ENCODE data around the gene SLC25A11. TPM values are rescaled to one million over a fixed set of nuclear protein-coding genes. Genes with fewer than 3 reads are reported as not detected.
"Not testable (repeated sequence)": the region's sequence is repeated elsewhere in the genome, so short reads cannot be mapped to it uniquely, and the experiment has no call there.

SLC25A11 gene
- total RNA-seq, 2 donors from 2014 or later, result 40.4 to 43.8 TPM

GRCh38 chr17:4936436-4936835 is 3.4 kb downstream of the SLC25A11 start:
- no peaks in the 10 kb centered on the region for H3K9me3 Mint-ChIP-seq
- peaks cover 27% of the 10 kb centered on the region for H3K4me1 Mint-ChIP-seq (ENCODE audit: low read depth)
- ATAC-seq (replicated peaks in 1 of 2) (no peak), DNase-seq (no peak)
- H3K27me3 Mint-ChIP-seq (ENCODE audit: low read depth), result no peaks in the 10 kb centered on the region
- peaks cover 9 to 25% of the 10 kb centered on the region in 2 donors for H3K36me3 Mint-ChIP-seq (ENCODE audit: insufficient read depth in 2 of 2)
- H3K4me3 Mint-ChIP-seq, result no peak overlapping the region
- H3K27ac Mint-ChIP-seq, result peak overlapping the region; percentile 3

DNA sequence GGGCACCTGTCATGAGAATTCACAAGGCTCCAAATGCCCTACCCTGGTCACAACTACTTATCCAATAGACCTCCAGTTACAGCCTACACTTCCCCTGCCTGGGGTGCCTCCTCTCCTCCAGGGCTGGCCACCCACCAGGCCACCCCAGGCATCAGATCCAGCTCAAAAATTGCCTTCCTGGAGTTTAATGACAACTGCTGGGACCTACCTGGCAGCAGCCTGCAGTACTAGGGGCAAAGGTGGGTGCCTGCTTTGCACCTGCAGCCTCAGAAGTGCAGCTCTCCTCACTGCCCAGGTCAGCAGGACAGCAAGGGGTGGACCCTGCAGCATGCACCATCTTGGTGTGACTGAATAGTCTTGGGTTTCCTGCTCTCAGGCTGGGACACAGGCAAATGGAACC is 4.2 kb downstream of the SLC25A11 start:
- Mint-ChIP-seq H3K27me3 (ENCODE audit: low read depth) (no peaks in the 10 kb centered on the region), H3K36me3 (ENCODE audit: insufficient read depth in 2 of 2) (peaks cover 6 to 20% of the 10 kb centered on the region in 2 donors), H3K27ac (no peak overlapping the region), H3K9me3 (no peaks in the 10 kb centered on the region), H3K4me1 (ENCODE audit: low read depth) (peaks cover 21% of the 10 kb centered on the region), H3K4me3 (no peak overlapping the region)
- ATAC-seq (replicated peaks in 1 of 2), result no peak
- DNase-seq, result no peak

DNA sequence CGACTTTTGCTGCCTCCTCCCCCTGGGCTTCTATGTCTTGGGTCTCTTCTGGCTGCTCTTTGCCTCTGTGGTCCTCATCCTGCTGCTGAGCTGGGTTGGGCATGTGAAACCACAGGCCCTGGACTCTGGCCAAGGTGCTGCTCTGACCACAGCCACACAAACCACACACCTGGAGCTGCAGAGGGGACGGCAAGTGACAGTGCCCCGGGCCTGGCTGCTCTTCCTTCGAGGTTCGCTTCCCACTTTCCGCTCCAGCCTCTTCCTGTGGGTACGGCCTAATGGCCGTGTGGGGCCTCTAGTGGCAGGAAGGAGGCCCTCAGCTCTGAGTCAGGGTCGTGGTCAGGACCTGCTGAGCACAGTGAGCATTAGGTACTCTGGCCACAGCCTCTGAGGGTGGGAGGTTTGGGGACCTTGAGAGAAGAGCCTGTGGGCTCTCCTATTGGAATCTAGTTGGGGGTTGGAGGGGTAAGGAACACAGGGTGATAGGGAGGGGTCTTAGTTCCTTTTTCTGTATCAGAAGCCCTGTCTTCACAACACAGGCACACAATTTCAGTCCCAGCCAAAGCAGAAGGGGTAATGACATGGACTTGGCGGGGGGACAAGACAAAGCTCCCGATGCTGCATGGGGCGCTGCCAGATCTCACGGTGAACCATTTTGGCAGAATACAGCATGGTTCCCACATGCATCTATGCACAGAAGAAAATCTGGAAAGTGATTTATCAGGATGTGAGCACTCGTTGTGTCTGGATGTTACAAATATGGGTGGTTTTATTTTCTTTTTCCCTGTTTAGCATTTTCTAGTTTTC is 5.5 kb downstream of the SLC25A11 start:
- Mint-ChIP-seq H3K27ac (peak overlapping the region; percentile 55), H3K4me3 (peak overlapping the region; percentile 2 to 39), H3K36me3 (ENCODE audit: insufficient read depth in 2 of 2) (peaks cover 2 to 16% of the 10 kb centered on the region in 2 donors), H3K9me3 (no peaks in the 10 kb centered on the region), H3K27me3 (ENCODE audit: low read depth) (no peaks in the 10 kb centered on the region), H3K4me1 (ENCODE audit: low read depth) (peaks cover 21% of the 10 kb centered on the region)
- peak in 1 of 2 donors; percentile 28 for DNase-seq
- ATAC-seq (replicated peaks in 1 of 2), result peak; percentile 54 to 76

GRCh38 chr17:4933646-4934045 is 6.2 kb downstream of the SLC25A11 start:
- Mint-ChIP-seq H3K4me3 (peak overlapping the region in 1 of 2 donors; percentile 19), H3K4me1 (ENCODE audit: low read depth) (peaks cover 14% of the 10 kb centered on the region), H3K36me3 (ENCODE audit: insufficient read depth in 2 of 2) (peaks cover 2 to 20% of the 10 kb centered on the region in 2 donors), H3K27ac (no peak overlapping the region), H3K9me3 (no peaks in the 10 kb centered on the region), H3K27me3 (ENCODE audit: low read depth) (no peaks in the 10 kb centered on the region)
- no peak for DNase-seq
- ATAC-seq (replicated peaks in 1 of 2), result no peak

DNA sequence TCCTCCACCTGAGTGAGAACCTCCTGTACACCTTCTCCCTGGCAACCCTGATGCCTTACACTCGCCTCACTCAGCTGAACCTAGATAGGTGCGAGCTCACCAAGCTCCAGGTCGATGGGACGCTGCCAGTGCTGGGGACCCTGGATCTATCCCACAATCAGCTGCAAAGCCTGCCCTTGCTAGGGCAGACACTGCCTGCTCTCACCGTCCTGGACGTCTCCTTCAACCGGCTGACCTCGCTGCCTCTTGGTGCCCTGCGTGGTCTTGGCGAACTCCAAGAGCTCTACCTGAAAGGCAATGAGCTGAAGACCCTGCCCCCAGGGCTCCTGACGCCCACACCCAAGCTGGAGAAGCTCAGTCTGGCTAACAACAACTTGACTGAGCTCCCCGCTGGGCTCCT is 7.1 kb downstream of the SLC25A11 start:
- no peak overlapping the region for H3K4me3 Mint-ChIP-seq

DNA sequence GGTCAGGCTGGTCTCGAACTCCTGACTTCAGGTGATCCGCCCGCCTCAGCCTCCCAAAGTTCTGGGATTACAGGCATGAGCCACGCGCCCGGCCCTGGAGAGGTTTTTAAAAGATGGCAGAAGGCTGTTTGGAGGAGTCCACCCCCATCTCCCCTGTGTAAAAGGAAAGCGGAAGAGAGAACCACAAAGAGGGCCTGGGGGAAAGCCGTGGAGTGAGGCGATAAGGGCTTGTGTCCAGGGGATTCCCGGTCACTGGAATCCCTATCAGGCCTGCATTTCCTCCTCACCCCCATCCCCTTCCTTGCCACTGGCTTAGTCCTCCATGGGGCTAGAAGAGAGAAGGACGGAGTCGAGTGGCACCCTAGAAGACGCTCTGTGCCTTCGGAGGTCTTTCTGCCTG is 7.9 kb downstream of the SLC25A11 start, which contains the start of gene GP1BA:
Gene GP1BA (plus strand): TSS at position 315 of the 400 bp plus-strand sequence. CDS start 328 bp downstream, outside the sequence.
- Mint-ChIP-seq H3K9me3 (no peaks in the 10 kb centered on the region), H3K36me3 (ENCODE audit: insufficient read depth in 2 of 2) (peaks cover 2 to 16% of the 10 kb centered on the region in 2 donors), H3K27me3 (ENCODE audit: low read depth) (no peaks in the 10 kb centered on the region), H3K4me3 (no peak within 1 kb of the TSS), H3K4me1 (ENCODE audit: low read depth) (peaks cover 8% of the 10 kb centered on the region), H3K27ac (no peak within 1 kb of the TSS)
- DNase-seq, result no peak
- ATAC-seq (replicated peaks in 1 of 2), result no peak

More for the DNA sequence above, 7.1 kb downstream of the SLC25A11 start:
- Mint-ChIP-seq H3K27me3 (ENCODE audit: low read depth) (no peaks in the 10 kb centered on the region), H3K9me3 (no peaks in the 10 kb centered on the region), H3K4me1 (ENCODE audit: low read depth) (peaks cover 8% of the 10 kb centered on the region), H3K27ac (no peak overlapping the region), H3K36me3 (ENCODE audit: insufficient read depth in 2 of 2) (peaks cover 0 to 22% of the 10 kb centered on the region in 2 donors)
- no peak for DNase-seq
- peak in 1 of 2 donors; percentile 11 for ATAC-seq (replicated peaks in 1 of 2)

- no peaks in the 10 kb centered on the region for H3K27me3 Mint-ChIP-seq (ENCODE audit: low read depth)
- no peaks in the 10 kb centered on the region for H3K9me3 Mint-ChIP-seq
- H3K4me3 Mint-ChIP-seq, result no peak overlapping the region
- peaks cover 2 to 10% of the 10 kb centered on the region in 2 donors for H3K36me3 Mint-ChIP-seq (ENCODE audit: insufficient read depth in 2 of 2)
- ATAC-seq (replicated peaks in 1 of 2) (no peak), DNase-seq (no peak)
- H3K27ac Mint-ChIP-seq, result no peak overlapping the region
- peaks cover 6% of the 10 kb centered on the region for H3K4me1 Mint-ChIP-seq (ENCODE audit: low read depth)
Observed at GRCh38 chr17:4928881-4929280, 11.0 kb downstream of the SLC25A11 start.

- ATAC-seq (replicated peaks in 1 of 2); H3K27ac Mint-ChIP-seq; H3K27me3 Mint-ChIP-seq (ENCODE audit: low read depth); DNase-seq; H3K4me1 Mint-ChIP-seq (ENCODE audit: low read depth); H3K36me3 Mint-ChIP-seq (ENCODE audit: insufficient read depth in 2 of 2); H3K9me3 Mint-ChIP-seq: not testable (repeated sequence)
- H3K4me3 Mint-ChIP-seq, result peak overlapping the region in 1 of 2 donors; percentile 55
Observed at GRCh38 chr17:4926577-4927335, 13.1 kb downstream of the SLC25A11 start.

DNA sequence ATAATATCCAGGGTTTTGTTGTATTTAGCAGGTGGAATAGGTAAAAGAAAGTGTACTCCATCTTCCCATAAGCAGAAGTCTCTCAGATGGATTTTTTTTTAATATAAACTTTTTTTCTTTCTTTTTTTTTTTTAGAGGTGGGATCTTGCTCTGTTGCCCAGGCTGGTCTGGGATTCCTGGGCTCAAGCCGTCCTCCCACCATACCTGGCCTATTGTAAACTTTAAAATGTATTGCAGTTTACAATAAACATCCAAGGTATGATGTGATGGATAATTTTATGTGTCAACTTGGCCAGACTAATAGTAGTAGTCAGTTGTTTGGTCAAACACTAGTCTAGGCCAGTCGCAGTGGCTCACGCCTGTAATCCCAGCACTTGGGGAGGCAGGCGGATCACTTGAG is 18.5 kb downstream of the SLC25A11 start:
- no peaks in the 10 kb centered on the region for H3K9me3 Mint-ChIP-seq
- DNase-seq, result no peak
- H3K27ac Mint-ChIP-seq, result no peak overlapping the region
- no peaks in the 10 kb centered on the region for H3K36me3 Mint-ChIP-seq (ENCODE audit: insufficient read depth in 2 of 2)
- no peaks in the 10 kb centered on the region for H3K27me3 Mint-ChIP-seq (ENCODE audit: low read depth)
- ATAC-seq (replicated peaks in 1 of 2), result no peak
- no peak overlapping the region for H3K4me3 Mint-ChIP-seq
- H3K4me1 Mint-ChIP-seq (ENCODE audit: low read depth), result peaks cover 4% of the 10 kb centered on the region

DNA sequence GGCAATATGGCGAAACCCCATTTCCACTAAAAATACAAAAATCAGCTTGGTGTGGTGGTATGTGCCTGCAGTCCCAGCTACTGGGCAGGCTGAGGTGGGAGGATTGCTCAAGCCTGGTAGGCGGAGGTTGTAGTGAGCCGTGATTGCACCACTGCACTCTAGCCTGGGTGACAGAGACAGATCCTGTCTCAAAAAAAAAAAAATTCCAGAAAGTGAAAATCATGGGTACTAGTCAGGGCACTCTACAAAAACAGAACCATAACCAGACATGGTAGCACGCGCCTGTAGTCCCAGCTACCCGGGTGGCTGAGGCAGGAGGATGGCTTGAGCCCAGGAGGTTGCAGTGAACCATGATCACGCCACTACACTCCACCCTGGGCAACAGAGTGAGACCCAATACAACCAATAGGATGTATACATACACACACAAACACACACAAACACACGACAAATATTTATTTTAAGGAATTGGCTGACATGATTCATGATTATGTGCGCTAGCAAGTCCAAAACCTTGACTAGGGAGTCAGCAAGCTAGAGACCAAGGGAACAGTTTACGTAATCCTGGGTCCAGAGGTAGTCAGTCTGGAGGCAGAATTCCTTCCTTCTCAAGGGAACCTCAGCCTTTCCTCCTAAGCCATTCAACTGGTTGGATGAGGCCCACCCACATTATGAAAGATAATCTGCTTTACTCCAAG is 19.3 kb downstream of the SLC25A11 start:
- H3K4me3 Mint-ChIP-seq, result no peak overlapping the region
- ATAC-seq (replicated peaks in 1 of 2), result no peak
- peaks cover 4% of the 10 kb centered on the region for H3K4me1 Mint-ChIP-seq (ENCODE audit: low read depth)
- H3K36me3 Mint-ChIP-seq (ENCODE audit: insufficient read depth in 2 of 2), result no peaks in the 10 kb centered on the region
- no peaks in the 10 kb centered on the region for H3K9me3 Mint-ChIP-seq
- DNase-seq, result no peak
- no peak overlapping the region for H3K27ac Mint-ChIP-seq
- H3K27me3 Mint-ChIP-seq (ENCODE audit: low read depth), result no peaks in the 10 kb centered on the region

GRCh38 chr17:4919511-4920047 is 20.3 kb downstream of the SLC25A11 start:
- H3K9me3 Mint-ChIP-seq, result no peaks in the 10 kb centered on the region
- H3K27me3 Mint-ChIP-seq (ENCODE audit: low read depth), result no peaks in the 10 kb centered on the region
- no peak for DNase-seq
- no peak overlapping the region for H3K4me3 Mint-ChIP-seq
- peaks cover 4% of the 10 kb centered on the region for H3K4me1 Mint-ChIP-seq (ENCODE audit: low read depth)
- no peak overlapping the region for H3K27ac Mint-ChIP-seq
- no peak for ATAC-seq (replicated peaks in 1 of 2)
- no peaks in the 10 kb centered on the region for H3K36me3 Mint-ChIP-seq (ENCODE audit: insufficient read depth in 2 of 2)

GRCh38 chr17:4914551-4914950 is 25.3 kb downstream of the SLC25A11 start:
- not testable (repeated sequence) for H3K27me3 Mint-ChIP-seq (ENCODE audit: low read depth); H3K9me3 Mint-ChIP-seq; ATAC-seq (replicated peaks in 1 of 2); H3K4me3 Mint-ChIP-seq; DNase-seq; H3K36me3 Mint-ChIP-seq (ENCODE audit: insufficient read depth in 2 of 2); H3K4me1 Mint-ChIP-seq (ENCODE audit: low read depth); H3K27ac Mint-ChIP-seq

GRCh38 chr17:4913994-4914393 is 25.9 kb downstream of the SLC25A11 start:
- no peak for DNase-seq
- H3K4me3 Mint-ChIP-seq, result no peak overlapping the region
- H3K36me3 Mint-ChIP-seq (ENCODE audit: insufficient read depth in 2 of 2), result no peaks in the 10 kb centered on the region

More at GRCh38 chr17:4913994-4914393, 25.9 kb downstream of the SLC25A11 start:
- Mint-ChIP-seq H3K9me3 (no peaks in the 10 kb centered on the region), H3K27me3 (ENCODE audit: low read depth) (no peaks in the 10 kb centered on the region), H3K4me1 (ENCODE audit: low read depth) (no peaks in the 10 kb centered on the region), H3K27ac (no peak overlapping the region)
- no peak for ATAC-seq (replicated peaks in 1 of 2)

Measured in activated T-cell treated with anti-CD3 and anti-CD28 coated beads, Interleukin-2, amount 50 U/mL, for 72 hours (primary cell).